GM10847 (cell line): Measurements from ENCODE around the gene CLEC4G.

Experiments used
- POLR2A ChIP-seq: IDR thresholded peaks from 2 replicates; pipeline ENCODE4 v1.6.1; 2011; ENCODE audit not compliant: insufficient read length; ENCODE audit errors: extremely low read depth

The CLEC4G gene

DNA sequence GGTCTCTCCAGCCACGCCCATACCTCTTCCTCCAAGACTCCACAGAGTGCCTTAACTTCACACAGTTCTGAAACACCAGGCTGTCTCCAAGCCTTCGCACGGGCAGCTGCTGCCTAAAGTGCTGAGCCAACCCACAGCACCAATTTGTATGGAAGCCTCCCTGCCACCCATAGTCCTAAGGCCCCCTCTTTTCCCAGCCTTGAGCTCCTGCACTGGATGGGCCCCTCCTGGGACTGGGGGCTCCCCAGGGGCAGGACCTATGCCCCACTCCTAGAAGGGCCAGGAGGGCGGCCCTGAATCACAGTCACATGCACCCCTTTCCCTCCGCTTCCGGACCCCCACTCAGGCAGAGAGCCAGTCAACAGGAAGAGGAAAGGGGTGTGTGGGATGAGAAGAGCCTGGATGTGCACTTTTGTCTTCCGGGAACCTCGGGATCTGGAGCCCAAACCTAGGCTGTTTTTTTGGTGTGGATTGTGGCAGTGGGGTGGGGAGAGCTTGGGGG lies 24.9 kb downstream of the CLEC4G start:
- no peak for TF ChIP-seq POLR2A

DNA sequence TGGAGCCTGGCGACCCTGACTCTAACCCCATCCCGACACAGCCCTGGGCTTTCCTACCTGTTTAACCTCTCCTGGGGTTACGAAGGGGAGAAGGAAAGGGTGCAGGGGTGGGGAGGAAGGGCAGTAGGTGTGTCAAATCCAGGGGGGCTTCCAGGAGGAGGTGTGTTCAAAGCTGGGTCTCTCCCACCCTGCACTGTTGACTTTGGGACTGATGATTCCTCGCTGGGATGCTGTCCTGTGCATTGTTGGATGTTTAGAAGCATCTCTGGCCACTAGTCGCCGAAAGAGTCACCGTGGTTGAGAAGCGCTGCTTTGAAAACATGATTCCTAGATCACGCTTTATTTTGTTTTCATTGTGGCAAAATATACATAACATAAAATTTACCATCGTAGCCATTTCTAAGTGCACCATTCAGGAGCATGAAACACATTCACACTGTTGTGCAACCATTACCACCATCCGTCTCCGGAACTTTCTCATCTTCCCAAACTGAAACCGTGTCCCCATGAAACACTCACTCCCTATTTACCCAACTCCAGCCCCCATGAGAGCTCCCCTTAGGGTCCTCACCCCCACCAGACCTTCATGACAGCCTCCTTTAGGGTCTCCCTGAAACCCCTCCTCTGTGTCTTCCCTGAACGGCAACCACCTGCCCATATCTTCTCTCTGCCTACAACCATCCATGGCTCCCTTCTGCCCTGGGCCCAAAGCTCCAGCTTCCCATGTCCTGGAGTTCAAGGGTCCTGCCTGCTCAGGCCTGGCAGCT lies 25.5 kb downstream of the CLEC4G start:
- TF ChIP-seq POLR2A = no peak

DNA sequence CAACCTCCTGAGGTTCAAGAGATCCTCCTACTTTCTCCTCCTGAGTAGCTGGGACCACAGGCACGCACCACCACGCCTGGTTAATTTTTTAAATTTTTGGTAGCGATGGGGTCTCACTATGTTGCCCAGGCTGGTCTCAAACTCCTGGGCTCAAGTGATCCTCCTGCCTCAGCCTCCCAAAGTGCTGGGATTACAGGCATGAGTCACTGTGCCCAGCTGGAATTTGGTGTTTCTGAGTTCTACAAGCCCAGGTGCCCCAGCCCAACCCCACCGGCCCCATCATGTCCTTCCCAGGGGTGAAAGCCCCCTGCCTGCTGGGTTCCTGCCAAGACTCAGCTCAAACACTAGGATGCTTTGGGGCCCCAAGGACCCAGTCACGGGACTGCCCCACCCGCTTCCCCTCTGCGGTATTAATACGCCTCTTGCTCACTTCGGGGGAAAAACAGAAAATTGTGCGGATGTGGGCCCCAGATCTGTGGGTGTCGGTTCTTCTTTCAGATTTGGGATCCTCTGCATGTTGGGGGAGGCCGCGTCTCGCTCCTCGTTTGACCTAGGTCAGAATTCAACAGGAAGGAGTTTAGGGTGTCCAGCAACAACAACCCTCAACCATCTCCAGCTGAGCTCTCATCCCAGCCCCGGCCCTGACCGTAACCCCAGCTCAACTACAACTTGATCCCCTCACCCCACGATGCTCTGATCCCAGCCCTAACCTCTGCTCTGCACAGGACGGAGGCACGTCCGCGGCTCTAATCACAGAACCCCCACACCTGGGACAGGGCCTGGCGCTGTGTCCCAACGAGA lies 26.3 kb downstream of the CLEC4G start:
- TF ChIP-seq POLR2A = no peak

DNA sequence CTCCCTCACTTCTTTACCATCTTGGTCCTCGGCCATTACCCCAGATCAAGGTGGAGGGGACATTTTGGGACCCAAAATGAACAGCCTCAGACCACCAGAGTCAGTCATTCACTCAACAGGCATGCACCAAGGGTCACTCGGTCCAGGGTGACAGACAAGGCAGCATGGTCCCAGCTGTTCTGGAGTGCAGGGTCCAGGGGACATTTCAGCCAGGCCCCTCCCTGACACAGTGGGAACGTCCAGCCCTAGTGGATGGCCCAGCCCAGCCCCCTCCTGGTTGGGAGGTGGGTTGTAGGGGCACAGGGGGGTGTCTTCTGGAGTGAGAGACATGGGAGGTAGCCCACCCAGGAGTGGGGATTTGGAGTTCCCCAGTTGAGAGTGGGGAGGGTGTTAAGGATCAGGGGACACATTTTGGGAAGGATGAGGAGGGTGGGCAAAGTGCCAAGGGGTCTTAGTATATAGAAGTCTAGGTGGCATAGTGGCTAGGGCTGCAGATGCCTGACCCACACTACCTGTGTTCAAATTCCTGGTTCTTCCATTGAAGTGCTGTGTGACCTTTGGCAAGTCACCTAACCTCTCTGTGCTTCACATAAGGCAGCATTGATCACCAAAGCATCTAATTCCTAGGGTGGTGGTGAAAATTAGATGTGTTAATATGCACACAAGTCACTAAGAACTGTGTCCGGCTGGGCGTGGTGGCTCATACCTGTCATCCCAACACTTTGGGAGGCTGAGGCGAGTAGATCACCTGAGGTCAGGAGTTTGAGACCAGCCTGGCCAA lies 27.4 kb downstream of the CLEC4G start:
- TF ChIP-seq POLR2A = no peak

DNA sequence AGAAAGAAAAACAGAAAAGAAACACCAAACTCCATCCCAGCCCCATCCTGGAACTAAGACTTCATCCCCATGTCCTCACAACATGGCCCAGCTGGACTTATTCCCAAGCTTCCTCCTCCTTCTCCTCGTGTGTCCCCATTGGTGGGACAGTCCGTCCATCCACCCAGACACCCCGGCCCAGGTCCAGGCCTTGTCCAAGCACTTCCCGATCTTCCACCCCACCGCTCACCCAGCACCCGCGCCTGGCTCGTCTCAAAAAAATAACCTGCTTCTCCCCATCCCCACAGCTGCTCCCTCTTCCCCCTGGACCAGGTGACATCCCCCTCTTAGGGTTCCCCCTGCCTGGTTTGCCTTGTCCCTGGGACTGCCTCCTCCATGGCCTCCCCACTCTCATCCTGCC lies 28.6 kb downstream of the CLEC4G start:
- no peak for TF ChIP-seq POLR2A

DNA sequence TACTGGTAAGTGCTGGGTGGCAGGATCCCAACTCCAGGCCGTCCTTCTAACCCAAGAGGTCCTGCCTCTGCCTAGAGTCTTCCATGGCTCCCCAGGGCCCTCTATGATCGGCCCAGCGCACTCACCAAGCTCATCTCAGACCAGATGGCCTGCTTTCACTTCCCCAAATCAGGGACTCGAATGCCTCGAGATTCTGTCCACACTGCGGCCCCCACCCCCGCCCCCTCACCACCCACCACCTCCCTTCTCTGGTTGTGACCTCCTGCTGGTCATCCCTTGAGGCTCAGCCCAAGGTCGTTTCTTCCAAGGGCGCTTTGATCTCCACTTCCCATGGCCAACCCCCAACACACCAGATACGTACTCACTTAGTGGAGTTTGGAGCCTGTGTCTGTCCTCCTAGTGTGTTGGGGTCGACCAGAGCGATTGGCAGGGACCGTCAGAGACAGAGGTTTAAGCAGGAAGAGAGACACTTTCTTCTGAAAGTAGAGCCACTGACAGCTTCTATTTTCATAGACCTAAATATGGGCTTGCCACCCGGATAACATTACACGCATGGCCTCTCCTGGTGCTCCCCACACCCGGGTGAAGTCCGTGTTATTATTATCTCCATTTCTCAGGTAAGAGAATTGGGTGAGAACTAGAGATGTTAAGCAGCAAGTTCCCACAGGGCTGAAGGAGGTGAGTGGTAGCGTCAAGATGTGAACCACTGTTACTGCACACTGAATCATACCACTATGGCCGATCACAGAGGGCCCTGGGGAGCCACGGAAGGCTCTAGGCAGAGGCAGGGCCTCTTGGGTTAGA lies 30.1 kb downstream of the CLEC4G start, which contains the start of gene FCER2:
Gene FCER2, minus strand, starts transcription at position 478 of the 804 bp plus-strand sequence. CDS start 2,371 bp downstream, outside the sequence.
- TF ChIP-seq POLR2A = peak; percentile 10

DNA sequence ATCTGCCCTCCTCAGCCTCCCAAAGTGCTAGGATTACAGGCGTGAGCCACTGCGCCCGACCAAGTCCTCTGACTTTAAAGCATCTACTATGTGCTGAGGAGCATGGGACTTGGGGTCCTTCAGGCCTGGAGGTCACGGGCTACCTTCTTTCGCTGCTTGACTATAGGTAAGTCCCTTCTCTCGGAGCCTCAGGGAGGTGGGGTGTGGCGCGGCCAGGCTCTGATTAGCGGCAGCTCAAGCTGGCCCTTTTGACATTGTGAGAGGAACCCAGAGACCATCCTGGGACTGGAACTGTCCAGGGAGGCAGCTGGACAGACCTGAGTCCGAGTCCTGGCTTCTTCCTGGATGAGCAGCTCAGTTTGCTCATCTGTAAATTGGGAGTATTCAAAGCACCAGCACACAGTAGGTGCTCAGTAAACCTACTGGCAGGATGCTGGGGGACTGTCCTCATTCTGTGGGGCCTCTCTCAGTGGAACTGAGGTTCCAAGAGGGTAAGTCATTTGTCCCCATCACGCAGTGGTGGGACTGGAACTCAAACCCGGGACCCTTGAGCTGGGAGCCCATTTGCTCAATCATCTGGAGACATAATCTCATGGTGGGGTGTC lies 30.8 kb downstream of the CLEC4G start:
- TF ChIP-seq POLR2A = no peak

DNA sequence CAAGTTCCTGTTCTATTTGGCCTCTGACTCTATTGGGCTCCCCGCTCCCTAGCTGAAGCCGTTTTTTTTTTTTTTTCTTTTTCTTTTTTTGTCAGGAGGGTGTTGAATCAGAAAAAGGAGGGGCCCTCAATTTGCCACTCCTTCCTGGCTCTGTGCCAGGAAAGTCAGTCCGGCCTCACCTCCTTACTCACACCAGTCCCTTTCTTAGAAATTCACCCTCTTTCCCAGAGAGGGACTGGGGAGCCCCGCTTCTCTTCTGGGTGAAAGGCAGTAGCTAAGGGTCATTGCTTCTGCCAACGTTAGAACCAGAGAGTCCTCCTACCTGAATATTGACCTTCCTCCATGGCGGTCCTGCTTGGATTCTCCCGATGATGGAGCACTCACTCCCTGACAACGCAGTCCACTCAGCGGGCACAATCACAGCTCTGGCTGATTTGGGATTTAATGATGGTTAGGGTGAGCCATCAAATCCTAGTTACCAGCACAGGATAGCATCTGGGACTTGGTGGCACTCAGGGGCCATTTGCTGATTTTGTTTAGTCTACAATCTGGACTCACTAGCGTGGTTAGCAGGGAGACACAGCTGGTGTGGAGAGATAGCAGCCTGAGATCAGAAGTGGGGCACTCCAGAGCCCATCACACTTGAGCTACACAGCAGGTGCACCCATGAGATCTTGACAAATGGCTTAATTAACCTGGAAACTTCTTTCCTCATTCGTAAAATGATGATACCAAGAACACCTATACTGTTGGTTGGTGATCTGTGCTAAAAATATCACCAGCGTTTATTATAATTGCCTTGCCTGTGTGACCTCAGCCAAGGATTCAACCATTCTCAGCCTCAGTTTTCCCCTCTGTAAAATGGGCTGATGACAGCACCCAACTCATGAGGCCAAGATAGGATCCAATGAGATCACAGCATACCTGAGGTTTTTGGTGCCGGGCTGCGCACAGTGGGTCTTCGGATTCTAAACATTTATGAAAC lies 32.2 kb downstream of the CLEC4G start:
- no peak for TF ChIP-seq POLR2A

DNA sequence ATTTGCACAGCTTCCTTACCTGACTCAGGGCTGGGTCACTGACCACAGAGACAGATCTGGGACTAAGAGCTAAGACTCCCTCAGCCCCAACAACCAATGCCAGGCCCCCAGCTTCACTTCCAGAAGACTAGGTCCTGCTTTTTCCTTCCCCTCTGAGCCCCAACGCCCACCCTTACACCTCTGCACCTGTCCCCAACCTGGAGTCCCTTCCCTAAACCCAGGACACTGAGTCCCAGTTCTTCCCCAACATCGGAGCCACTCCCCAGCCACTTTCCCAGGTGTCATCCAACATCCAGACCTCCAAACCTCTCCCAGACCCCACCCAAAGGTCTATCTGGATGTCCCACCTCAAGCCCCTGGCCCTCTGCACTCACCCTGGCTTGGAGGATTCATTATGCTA lies 32.9 kb downstream of the CLEC4G start:
- no peak for TF ChIP-seq POLR2A

DNA sequence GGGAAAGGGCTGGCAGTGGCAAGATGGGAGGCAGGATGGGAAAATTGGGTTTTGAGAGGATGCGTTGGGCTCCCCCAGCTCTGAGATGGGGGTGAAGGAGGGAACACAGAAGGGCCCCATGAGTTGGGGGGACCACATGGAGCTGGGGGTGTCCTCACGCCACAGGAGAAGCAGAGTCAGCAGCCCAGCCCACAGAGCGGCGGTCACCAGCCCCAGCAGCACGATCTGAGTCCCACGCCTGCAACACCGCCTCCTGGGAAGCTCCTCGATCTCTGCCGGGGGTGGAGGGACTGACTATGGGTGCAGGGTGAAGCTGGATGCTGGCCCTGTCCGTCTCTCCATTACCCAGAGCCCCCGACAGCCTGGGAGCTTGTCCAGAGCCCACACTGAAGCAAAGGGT lies 33.3 kb downstream of the CLEC4G start:
- TF ChIP-seq POLR2A = no peak

DNA sequence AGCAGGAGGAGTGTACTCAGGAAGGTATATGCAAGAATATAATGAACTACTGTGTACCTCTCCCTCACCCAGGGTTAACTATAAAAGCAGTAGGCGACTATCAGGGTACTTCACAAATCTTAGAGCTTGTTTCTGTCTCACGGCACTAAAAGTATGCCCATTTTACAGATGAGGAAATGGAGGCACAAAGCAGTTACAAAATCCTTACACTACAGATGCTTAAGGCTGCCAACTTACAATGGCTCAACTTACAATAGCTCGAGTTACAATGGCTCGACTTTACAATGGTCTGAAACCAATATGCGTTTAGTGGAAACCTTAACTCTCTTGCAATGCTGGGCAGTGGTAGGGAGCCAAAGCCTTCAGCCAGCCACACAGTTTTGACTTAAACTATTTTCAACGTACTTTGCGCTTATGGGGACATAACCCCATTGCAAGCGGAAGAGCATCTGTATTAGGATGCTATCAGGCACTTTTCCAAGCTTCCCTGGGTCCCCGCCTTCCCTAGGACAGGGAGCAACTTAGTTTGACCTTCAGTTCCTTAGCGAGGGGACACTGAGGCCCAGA lies 34.1 kb downstream of the CLEC4G start:
- no peak for TF ChIP-seq POLR2A

DNA sequence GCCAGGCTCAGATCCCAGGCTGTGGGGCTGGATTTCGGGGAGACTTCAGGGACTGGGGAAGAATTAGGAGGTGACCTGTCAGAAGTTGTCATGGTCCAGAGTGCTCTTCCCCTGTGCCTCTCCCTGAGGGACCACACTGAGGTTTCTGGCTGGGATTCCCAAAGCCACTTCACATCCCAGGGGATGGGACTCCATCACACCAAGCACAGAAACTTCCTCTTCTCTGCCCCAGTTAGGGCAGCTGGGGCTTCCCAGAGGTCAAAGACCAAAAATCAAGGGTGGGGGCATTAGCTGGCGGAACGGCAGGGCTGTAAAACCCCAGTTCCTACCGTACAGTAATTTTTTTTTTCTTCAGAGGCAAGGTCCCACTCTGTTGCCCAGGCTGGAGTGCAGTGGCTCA lies 37.4 kb downstream of the CLEC4G start:
- TF ChIP-seq POLR2A = no peak
